HG02970 (cell line): ENCODE results near the gene USP32.
"Not testable (repeated sequence)": the region's sequence is repeated elsewhere in the genome, so short reads cannot be mapped to it uniquely, and the experiment has no call there.

Source experiments
- ATAC-seq: cut with Tn5 transposase; IDR thresholded peaks from one replicate; pipeline ENCODE4 v1.9.1; 2021; ENCODE audit warnings: mild to moderate bottlenecking, moderate library complexity, moderate number of reproducible peaks; ENCODE audit not compliant: unreplicated experiment, low FRiP score

The USP32 gene, protein sequence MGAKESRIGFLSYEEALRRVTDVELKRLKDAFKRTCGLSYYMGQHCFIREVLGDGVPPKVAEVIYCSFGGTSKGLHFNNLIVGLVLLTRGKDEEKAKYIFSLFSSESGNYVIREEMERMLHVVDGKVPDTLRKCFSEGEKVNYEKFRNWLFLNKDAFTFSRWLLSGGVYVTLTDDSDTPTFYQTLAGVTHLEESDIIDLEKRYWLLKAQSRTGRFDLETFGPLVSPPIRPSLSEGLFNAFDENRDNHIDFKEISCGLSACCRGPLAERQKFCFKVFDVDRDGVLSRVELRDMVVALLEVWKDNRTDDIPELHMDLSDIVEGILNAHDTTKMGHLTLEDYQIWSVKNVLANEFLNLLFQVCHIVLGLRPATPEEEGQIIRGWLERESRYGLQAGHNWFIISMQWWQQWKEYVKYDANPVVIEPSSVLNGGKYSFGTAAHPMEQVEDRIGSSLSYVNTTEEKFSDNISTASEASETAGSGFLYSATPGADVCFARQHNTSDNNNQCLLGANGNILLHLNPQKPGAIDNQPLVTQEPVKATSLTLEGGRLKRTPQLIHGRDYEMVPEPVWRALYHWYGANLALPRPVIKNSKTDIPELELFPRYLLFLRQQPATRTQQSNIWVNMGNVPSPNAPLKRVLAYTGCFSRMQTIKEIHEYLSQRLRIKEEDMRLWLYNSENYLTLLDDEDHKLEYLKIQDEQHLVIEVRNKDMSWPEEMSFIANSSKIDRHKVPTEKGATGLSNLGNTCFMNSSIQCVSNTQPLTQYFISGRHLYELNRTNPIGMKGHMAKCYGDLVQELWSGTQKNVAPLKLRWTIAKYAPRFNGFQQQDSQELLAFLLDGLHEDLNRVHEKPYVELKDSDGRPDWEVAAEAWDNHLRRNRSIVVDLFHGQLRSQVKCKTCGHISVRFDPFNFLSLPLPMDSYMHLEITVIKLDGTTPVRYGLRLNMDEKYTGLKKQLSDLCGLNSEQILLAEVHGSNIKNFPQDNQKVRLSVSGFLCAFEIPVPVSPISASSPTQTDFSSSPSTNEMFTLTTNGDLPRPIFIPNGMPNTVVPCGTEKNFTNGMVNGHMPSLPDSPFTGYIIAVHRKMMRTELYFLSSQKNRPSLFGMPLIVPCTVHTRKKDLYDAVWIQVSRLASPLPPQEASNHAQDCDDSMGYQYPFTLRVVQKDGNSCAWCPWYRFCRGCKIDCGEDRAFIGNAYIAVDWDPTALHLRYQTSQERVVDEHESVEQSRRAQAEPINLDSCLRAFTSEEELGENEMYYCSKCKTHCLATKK (N-terminal part only)

DNA sequence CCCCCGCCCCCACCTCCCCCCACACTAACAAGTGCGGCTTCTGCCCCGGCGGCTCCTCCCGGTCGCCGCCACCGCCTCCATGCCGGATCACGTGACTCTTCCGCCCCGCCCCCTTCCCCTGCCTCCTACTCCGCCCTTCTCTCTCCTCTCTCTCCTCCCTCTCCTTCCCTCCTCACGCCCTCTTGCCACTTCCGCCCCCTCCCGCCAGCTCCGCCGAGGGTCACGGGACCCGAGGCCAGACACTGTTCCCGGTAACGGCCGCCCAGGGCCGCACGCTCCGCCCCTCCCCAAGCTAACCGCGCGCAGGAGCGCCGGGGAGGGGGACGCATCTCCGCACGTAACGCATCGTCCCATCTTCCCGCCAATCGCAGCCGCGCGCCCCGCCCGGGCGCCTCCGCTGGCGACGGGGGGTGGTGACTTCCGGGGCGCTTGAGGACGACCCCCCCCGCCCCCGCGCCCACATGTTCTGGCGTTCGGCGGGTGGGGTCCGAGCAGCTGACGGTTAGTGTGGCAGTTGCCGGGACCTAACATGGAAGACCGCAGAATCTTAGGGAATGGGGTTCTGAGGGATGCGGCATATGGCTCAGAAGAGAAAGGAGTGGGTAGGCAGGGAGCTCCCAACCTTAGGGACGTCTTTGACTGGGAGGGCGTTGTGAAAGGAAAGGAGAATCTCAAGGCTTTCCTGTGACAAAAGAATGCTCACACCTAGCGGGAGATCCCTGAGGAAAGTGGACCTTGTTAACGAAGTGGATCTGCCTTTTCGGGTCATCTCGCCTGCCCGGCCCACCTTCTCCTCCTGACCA, at the start of gene USP32:
USP32 (minus strand) TSS at position 92 of the 803 bp plus-strand sequence. CDS start 194 bp downstream, outside the sequence.
- peak; percentile 82 for ATAC-seq

DNA sequence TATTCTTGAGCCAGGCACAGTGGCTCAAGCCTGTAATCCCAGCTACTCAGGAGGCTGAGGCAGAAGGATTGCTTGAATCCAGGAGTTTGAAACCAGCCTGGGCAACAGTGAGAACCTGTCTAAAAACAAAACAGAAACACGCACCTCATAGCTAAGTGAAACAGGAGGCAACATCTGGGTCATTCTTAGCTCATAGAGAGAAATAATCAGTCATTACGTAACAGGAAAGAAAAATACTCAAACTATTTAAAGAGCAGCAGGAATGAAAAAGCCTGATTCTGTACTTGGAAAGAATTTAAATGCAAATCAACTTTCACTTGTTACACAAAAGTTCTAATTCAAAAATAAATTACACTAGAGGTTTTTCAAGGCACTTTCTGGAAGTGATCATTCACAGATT, 47.6 kb upstream of the USP32 start:
- no peak for ATAC-seq

DNA sequence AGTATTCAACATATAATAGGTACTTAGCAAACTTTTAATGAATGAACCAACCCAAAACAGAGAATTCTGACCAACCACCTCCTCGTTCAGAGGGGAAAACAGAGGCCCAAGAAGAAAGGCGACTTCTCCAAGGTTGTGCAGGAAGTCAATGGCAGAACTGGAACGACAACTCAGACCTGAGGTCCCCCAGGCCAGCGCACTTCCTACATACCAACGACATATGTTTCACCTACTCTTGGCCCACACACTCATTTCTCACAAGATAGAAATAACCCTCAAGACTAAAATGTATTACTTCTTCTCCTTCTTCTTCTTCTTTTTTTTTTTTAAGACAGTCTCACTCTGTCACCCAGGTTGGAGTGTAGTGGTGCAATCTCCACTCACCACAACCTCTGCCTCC, 44.7 kb upstream of the USP32 start:
- no peak for ATAC-seq

DNA sequence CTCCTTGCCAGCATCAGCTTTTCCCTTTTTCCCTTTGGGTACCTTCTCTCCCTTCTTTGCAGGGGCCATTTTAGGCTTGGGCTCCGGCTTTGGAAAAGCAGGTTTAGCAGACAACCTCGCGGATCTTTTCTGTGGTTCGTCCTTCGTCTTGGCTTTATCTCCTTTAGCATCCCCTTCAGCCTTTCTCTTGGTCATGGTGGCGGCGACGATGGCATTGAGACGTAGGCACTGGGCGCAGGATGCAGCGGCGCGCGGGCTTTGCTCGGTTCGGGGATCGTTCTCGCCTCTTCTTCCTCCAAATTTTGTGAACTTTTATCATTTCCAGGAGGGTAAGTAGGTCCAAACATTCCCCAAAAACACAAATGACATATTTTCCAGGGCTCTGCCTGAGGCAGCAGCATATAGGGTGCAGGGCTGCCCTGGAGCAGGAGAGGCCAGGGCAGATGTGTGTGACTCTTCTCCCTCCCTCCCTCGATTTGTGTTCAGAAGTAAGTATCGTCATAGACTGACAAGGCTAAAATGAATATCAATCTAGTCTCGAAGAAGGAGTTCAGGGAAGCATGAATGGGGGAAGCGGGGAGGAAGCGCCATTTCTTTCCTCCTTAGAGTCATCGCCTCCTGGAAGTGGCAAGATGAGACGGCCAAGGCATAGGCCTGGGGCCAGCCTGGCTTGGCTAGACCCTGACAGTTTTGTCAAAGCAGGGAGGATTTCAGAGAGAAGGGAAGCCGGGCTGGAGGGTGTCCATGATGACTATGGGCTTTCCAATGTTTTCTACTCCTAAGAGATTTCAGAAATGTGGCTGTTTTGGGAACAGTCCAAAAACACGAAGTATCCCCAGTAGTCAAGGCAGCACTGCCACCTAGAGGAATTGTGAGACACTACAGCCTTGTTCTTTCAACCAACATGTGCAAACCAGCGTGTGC, 43.6 kb upstream of the USP32 start:
- no peak for ATAC-seq

DNA sequence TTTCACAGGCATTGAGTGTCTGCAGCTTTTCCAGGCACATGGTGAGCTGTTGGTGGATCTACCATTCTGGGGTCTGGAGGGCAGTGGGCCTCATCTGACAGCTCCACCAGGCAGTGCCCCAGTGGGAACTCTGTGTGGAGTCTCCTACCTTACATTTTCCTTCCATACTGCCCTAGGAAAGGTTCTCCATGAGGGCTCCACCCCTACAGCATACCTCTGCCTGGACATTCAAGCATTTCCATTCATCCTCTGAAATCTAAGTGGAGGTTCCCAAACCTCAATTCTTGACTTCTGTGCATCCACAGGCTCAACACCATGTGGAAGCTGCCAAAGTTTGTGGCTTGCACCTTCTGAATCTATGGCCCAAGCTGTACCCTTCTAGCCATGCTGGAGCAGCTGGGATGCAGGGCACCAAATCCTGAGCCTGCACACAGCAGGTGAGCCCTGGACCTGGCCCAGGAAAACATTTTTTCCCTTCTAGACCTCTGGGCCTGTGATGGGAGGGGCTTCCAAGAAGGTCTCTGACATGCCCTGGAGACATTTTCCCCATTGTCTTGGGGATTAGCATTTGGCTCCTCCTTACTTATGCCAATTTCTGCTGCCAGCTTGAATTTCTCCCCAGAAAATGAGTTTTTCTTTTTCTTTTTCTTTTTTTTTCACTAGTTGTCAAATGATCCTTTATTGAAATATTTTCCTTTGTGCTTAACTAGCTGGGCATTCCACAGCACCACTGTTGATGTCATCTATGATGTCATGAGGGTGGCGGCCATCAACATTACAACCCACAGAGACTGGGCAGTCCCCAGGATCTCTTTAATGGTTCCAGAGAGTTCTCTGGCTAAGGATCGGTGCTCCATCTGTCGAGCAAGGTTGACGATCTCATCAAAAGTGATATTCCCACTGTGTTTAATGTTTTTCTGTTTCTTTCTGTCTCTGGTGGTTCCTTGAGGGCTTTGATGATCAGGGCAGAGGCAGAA, 41.4 kb upstream of the USP32 start:
- not testable (repeated sequence) for ATAC-seq

DNA sequence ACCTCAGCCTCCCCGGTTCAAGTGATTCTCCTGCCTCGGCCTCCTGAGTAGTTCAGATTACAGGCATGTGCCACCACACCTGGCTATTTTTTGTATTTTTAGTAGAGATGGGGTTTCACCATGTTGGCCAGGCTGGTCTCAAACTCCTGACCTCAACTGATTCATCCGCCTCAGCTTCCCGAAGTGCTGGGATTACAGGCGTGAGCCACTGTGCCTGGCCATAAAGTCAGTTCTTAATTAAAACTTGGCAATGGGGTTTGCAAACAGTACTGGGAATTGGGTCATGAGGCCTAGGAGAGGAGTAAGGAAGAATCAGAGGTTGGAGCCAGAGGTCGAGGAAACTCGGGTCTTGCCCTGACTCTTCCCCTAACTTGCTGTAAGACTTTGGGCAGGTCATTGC, 38.6 kb upstream of the USP32 start:
- ATAC-seq, result not testable (repeated sequence)

DNA sequence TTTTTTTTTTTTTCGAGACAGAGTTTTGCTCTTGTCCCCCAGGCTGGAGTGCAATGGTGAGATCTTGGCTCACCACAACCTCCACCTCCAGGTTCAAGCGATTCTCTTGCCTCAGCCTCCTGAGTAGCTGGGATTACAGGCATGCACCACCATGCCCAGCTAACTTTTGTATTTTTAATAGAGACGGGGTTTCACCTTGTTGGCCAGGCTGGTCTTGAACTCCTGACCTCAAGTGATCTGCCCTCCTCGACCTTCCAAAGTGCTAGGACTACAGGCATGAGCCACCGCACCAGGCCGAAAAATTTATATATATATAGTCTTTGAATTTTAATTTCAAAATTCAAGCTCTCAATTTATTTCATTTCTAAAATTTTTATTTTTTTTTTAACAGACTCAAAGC, 36.6 kb upstream of the USP32 start:
- ATAC-seq, result not testable (repeated sequence)

DNA sequence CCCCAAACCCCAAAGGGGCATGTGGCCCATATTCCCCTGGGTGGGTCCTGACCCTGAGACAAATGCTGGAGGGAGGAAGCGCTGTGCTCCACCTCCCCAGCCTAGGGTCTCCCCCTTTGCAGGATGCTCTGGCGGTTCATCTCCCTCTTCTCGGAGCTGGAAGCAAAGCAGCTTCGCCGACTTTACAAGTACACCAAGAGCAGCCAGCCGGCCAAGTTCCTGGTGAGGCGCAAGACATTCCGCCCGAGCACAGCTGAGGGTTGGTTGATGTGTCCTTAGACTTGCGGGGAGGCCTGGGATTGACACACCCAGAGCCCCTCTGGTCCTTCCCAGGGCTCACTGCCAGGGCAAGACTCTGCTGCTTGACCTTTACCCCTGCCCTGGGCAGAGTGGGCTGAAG, 34.7 kb upstream of the USP32 start:
- ATAC-seq, result no peak

DNA sequence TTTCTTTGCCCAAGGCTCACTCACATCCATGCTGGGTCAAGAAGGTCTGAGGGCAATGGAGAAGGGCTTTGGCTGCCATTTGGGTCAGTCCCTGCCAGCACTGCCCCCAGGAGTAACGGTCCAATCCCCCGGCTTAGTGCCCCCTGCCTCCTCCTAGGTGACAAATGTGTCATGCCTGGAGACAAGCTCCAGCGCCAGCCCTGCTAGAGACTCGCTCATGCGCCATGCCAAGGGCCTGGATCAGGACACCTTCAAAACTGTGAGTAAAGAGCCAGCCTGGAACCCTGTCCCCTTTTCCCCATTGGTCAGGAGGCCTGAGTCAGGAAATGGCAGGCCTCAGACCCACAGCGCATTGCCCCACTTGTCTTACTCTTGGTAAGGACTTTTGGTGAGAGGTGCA, 33.7 kb upstream of the USP32 start:
- no peak for ATAC-seq

DNA sequence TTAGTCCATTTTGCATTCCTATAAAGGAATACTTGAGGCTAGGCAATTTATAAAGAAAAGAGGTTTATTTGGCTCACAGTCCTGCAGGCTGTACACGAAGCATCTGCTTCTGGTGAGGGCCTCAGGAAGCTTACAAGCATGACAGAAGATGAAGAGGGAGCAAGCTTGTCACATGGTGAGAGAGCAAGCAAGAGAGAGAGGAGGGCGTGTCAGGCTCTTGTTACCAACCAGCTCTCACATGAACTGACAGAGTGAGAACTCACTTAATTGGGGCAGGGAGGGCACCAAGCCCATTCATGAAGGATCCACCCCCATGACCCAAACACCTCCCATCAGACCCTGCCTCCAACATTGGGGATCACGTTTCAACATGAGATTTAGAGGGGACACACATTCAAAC, 31.9 kb upstream of the USP32 start:
- no peak for ATAC-seq

DNA sequence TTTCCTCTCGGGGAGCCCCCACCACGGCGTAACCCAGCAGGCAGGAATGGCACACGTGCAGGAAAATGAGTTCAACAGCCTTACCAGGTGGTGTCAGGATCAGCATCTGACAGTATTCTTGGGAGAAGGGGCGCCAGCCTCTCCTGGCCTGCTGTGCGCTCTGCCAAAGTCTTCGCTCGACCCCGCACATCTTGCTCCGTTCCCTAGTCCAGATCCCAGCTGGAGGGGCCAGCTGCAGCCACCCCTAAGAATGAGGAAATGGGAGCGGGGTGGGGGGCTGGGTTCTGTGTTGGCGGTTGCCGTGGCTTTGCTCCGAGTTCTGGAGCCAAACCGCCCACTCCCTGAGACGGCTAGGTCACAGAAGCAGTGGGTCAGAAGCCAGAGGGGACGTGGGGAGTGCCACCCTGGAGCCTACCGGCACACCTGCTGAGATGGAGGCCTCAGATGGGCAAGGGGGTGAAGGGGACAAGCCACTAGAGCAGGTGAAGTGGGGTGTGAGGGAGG, 30.3 kb upstream of the USP32 start, which contains the start of gene CHCT1:
CHCT1 (plus strand) TSS at position 328 of the 504 bp plus-strand sequence; CDS start at position 432, 104 bp downstream.
- no peak for ATAC-seq

DNA sequence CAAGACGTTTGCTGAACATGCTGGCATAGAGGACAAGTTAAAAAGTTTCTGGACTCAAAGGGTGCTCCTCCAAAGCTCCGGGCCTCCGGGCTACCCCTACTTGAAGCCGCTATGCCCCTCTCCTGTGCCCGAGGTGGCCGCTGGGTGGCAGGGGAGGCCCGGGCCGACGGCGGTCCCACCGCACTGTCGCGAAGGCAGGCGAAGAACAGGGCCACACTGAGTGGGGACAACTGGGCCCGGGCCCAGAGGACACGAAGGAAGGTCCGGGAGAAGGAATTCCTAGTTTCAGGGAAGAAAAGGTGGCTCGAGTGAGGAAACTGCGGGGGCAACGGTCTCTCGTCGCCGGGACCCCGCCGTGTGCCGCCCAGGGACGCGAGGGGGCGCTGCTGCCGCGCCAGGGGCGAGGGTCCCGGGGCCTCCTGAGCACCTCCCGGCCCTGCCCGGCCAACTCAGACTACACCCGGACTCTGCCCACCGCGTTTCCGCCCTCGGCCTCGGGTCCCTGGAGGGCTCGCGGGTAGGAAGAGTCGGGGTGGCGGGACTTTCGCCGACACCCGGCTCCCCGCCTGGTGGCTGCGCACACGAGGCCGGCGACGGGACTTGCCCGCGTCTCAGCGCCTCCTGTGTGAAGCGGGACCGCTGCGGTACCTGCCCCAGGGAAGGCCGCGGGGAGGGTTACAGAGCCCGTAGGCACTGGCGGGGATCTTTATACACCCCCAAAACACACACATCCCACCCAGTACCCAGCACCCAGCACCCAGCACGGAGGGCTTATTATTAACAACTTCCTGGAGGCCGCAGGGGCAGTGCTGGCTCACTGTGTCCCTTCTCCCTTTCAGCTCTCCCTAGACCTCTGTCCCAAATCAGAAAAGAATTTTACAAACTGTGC, 29.6 kb upstream of the USP32 start:
- peak; percentile 87 for ATAC-seq

DNA sequence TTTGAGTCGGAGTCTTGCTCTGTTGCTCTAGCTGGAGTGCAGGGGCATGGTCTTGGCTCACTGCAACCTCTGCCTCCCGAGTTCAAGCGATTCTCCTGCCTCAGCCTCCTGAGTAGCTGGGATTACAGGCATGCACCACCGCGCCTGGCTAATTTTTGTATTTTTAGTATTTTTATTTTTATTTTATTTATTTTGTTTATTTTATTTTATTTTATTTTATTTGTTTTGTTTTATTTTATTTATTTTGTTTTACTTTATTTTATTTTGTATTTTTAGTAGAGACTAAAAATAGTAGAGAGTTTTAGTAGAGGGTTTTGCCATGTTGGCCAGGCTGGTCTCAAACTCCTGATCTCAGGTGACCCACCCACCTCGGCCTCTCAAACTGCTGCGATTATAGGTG, 27.9 kb upstream of the USP32 start:
- not testable (repeated sequence) for ATAC-seq

DNA sequence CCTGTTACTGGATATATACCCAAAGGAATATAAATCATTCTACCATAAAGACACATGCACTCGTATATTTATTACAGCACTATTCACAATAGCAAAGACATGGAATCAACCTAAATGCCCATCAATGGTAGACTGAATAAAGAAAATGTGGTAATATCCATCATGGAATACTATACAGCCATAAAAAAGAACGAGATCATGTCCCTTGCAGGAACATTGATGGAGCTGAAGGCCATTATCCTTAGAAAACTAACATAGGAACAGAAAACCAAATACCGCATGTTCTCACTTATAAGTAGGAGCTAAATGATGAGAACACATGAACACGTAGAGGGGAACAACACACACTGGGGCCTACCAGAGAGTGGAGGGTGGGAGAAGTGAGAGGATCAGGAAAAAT, 27.1 kb upstream of the USP32 start:
- not testable (repeated sequence) for ATAC-seq

DNA sequence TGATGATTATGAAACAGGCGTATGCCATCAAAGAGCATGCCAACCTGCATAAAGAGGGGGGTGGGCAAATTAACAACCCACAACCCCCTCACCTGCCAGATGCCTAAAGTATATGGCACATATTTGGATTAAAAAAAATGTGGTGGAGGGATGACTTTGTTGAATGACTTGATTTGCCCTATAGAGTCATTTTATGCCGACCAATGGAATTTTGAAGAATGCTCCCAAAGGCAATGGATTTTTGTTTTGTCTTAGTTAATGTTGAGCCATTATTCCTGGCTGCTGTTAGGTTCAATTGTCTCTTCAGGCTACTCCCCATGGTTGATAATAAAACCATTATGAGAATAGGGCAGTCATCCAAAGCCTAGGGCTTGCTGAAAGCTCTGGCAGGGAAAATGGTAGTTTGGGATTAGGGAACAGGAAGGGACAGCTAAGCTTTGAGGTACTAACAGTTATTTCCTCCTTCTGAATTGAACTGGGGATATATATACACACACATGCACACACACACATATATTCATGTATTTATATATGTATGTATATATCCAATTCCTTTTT, 24.5 kb upstream of the USP32 start:
- ATAC-seq, result no peak

DNA sequence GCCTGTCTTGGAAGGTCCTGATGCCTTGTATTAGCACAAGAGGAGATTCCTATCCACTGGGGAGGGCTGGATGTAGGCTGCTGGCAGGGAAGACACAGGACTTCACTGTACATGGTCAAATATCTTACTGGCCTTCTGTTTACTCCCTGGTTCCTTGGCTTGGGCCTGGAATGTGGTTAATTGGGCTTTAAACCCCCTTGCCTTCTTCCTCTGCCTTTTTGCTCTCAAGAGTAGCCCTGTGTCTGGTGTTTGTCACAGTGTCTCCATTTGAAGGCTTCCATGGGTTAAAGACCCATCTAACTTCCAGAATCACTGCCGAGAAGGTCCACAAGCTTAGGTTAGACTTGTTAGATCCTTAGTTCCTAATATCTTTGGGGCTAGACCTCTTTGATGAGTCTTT, 23.2 kb upstream of the USP32 start:
- ATAC-seq, result no peak
